ENCODE results near the gene ATRN. TPM values are rescaled to one million over a fixed set of nuclear protein-coding genes. Genes with fewer than 3 reads are reported as not detected.
"Not testable (repeated sequence)": the region's sequence is repeated elsewhere in the genome, so short reads cannot be mapped to it uniquely, and the experiment has no call there.

Gene ATRN
- total RNA-seq, 2 experiments from 2014 or later: 6.8 to 7.6 TPM

- CTCF ChIA-PET: interaction anchor here (0.6 kb wide), 1 partner anchor 709 kb away, joined by 3 read pairs; no protein-coding TSS in a partner anchor
- H3K27me3 Mint-ChIP-seq: no peaks in the 10 kb centered on the region
- H3K4me1 Mint-ChIP-seq: no peaks in the 10 kb centered on the region
- no peak overlapping the region for H3K27ac Mint-ChIP-seq
- ATAC-seq (no peak), DNase-seq (no peak)
- POLR2A ChIA-PET: interaction anchor here (0.5 kb wide), 1 partner anchor 52 kb away, joined by 3 read pairs; no protein-coding TSS in a partner anchor
- intact Hi-C loops (cut with DNase I, micrococcal nuclease): no loop called here
- H3K36me3 Mint-ChIP-seq (ENCODE audit: low read depth): peaks cover 16% of the 10 kb centered on the region
- no peak overlapping the region for H3K4me3 Mint-ChIP-seq
- peaks cover 25% of the 10 kb centered on the region for H3K9me3 Mint-ChIP-seq (ENCODE audit: low read depth)
Measured at GRCh38 chr20:3521852-3522740, 51.3 kb downstream of the ATRN start.

GRCh38 chr20:3524696-3525095, 53.9 kb downstream of the ATRN start:
- DNase-seq; H3K4me1 Mint-ChIP-seq; intact Hi-C loops (cut with DNase I, micrococcal nuclease); POLR2A ChIA-PET; H3K27ac Mint-ChIP-seq; ATAC-seq; H3K27me3 Mint-ChIP-seq; H3K4me3 Mint-ChIP-seq: not testable (repeated sequence)
- CTCF ChIA-PET: interaction anchor here (0.6 to 0.7 kb wide), 2 partner anchors 11 to 50 kb away, joined by 4 read pairs; no protein-coding TSS in a partner anchor
- peaks cover 16% of the 10 kb centered on the region for H3K36me3 Mint-ChIP-seq (ENCODE audit: low read depth)
- H3K9me3 Mint-ChIP-seq (ENCODE audit: low read depth): peaks cover 25% of the 10 kb centered on the region

- no peaks in the 10 kb centered on the region for H3K36me3 Mint-ChIP-seq (ENCODE audit: low read depth)
- H3K4me3 Mint-ChIP-seq: no peak overlapping the region
- H3K4me1 Mint-ChIP-seq: no peaks in the 10 kb centered on the region
- intact Hi-C loops (cut with DNase I, micrococcal nuclease): no loop called here
- ATAC-seq (no peak), DNase-seq (no peak)
- H3K27me3 Mint-ChIP-seq: no peaks in the 10 kb centered on the region
- ChIA-PET CTCF (no interaction called here), POLR2A (no interaction called here)
- no peak overlapping the region for H3K27ac Mint-ChIP-seq
- H3K9me3 Mint-ChIP-seq (ENCODE audit: low read depth): no peaks in the 10 kb centered on the region
Measured at GRCh38 chr20:3532089-3532615, 61.3 kb downstream of the ATRN start.

- peaks cover 11% of the 10 kb centered on the region for H3K36me3 Mint-ChIP-seq (ENCODE audit: low read depth)
- H3K4me3 Mint-ChIP-seq; POLR2A ChIA-PET; H3K27me3 Mint-ChIP-seq; ATAC-seq; H3K27ac Mint-ChIP-seq; DNase-seq; intact Hi-C loops (cut with DNase I, micrococcal nuclease); H3K4me1 Mint-ChIP-seq; H3K9me3 Mint-ChIP-seq (ENCODE audit: low read depth): not testable (repeated sequence)
- CTCF ChIA-PET: interaction anchor here (0.5 to 1.1 kb wide), 2 partner anchors 25 to 75 kb away, joined by 3 read pairs; no protein-coding TSS in a partner anchor
Measured at GRCh38 chr20:3537733-3538132, 66.9 kb downstream of the ATRN start.

- H3K4me3 Mint-ChIP-seq: no peak overlapping the region
- no peak for DNase-seq
- ChIA-PET CTCF (interaction anchor here (0.8 kb wide), 1 partner anchor 10 kb away, joined by 3 read pairs; no protein-coding TSS in a partner anchor), POLR2A (no interaction called here)
- no peaks in the 10 kb centered on the region for H3K9me3 Mint-ChIP-seq (ENCODE audit: low read depth)
- no peak overlapping the region for H3K27ac Mint-ChIP-seq
- H3K36me3 Mint-ChIP-seq (ENCODE audit: low read depth): peaks cover 11% of the 10 kb centered on the region
- intact Hi-C loops (cut with DNase I, micrococcal nuclease): no loop called here
- H3K4me1 Mint-ChIP-seq: no peaks in the 10 kb centered on the region
- ATAC-seq: no peak
- H3K27me3 Mint-ChIP-seq: no peaks in the 10 kb centered on the region
Measured at GRCh38 chr20:3539311-3540107, 68.7 kb downstream of the ATRN start.

GRCh38 chr20:3541887-3542721, 71.3 kb downstream of the ATRN start:
- intact Hi-C loops (cut with DNase I, micrococcal nuclease): no loop called here
- DNase-seq (no peak), ATAC-seq (no peak)
- ChIA-PET POLR2A (no interaction called here), CTCF (no interaction called here)
- Mint-ChIP-seq H3K4me1 (no peaks in the 10 kb centered on the region), H3K27me3 (no peaks in the 10 kb centered on the region), H3K9me3 (ENCODE audit: low read depth) (no peaks in the 10 kb centered on the region), H3K36me3 (ENCODE audit: low read depth) (peaks cover 17% of the 10 kb centered on the region), H3K4me3 (no peak overlapping the region), H3K27ac (no peak overlapping the region)

GRCh38 chr20:3543901-3544507, 73.2 kb downstream of the ATRN start:
- no peak overlapping the region for H3K27ac Mint-ChIP-seq
- H3K27me3 Mint-ChIP-seq: no peaks in the 10 kb centered on the region
- H3K9me3 Mint-ChIP-seq (ENCODE audit: low read depth): no peaks in the 10 kb centered on the region
- no peaks in the 10 kb centered on the region for H3K4me1 Mint-ChIP-seq
- ChIA-PET POLR2A (no interaction called here), CTCF (no interaction called here)
- peaks cover 16% of the 10 kb centered on the region for H3K36me3 Mint-ChIP-seq (ENCODE audit: low read depth)
- intact Hi-C loops (cut with DNase I, micrococcal nuclease): no loop called here
- H3K4me3 Mint-ChIP-seq: no peak overlapping the region
- DNase-seq (no peak), ATAC-seq (no peak)

GRCh38 chr20:3545401-3545925, 74.6 kb downstream of the ATRN start:
- Mint-ChIP-seq H3K4me1 (no peaks in the 10 kb centered on the region), H3K27ac (no peak overlapping the region), H3K4me3 (no peak overlapping the region), H3K9me3 (ENCODE audit: low read depth) (no peaks in the 10 kb centered on the region), H3K27me3 (no peaks in the 10 kb centered on the region), H3K36me3 (ENCODE audit: low read depth) (peaks cover 16% of the 10 kb centered on the region)
- DNase-seq: no peak
- POLR2A ChIA-PET: no interaction called here
- CTCF ChIA-PET: no interaction called here
- ATAC-seq: no peak
- intact Hi-C loops (cut with DNase I, micrococcal nuclease): no loop called here

- Mint-ChIP-seq H3K36me3 (ENCODE audit: low read depth) (peaks cover 13% of the 10 kb centered on the region), H3K9me3 (ENCODE audit: low read depth) (no peaks in the 10 kb centered on the region), H3K27ac (no peak overlapping the region), H3K27me3 (no peaks in the 10 kb centered on the region), H3K4me3 (no peak overlapping the region), H3K4me1 (no peaks in the 10 kb centered on the region)
- CTCF ChIA-PET: interaction anchor here (1.6 kb wide), 1 partner anchor 16 kb away, joined by 9 read pairs; no protein-coding TSS in a partner anchor
- no peak for DNase-seq
- POLR2A ChIA-PET: no interaction called here
- intact Hi-C loops (cut with DNase I, micrococcal nuclease): no loop called here
- no peak for ATAC-seq
Measured at GRCh38 chr20:3547906-3548305, 77.1 kb downstream of the ATRN start.

GRCh38 chr20:3550837-3551236, 80.0 kb downstream of the ATRN start:
- Mint-ChIP-seq H3K4me3 (no peak overlapping the region), H3K9me3 (ENCODE audit: low read depth) (no peaks in the 10 kb centered on the region), H3K4me1 (no peaks in the 10 kb centered on the region), H3K36me3 (ENCODE audit: low read depth) (peaks cover 17% of the 10 kb centered on the region), H3K27ac (no peak overlapping the region), H3K27me3 (no peaks in the 10 kb centered on the region)
- no peak for DNase-seq
- ChIA-PET POLR2A (no interaction called here), CTCF (no interaction called here)
- intact Hi-C loops (cut with DNase I, micrococcal nuclease): no loop called here
- ATAC-seq: no peak

Measured in activated CD4-positive, alpha-beta T cell treated with anti-CD3 and anti-CD28 coated beads for 36 hours (primary cell).